Liver (tissue), 9 donors: ENCODE measurements around the gene PLCB2. TPM values are rescaled to one million over a fixed set of nuclear protein-coding genes. Genes with fewer than 3 reads are reported as not detected.

Experiments
- DNase-seq: peaks from one replicate; pipeline ENCODE4 v3.0.0-alpha.2; 2017; ENCODE audit warnings: low spot score
- H3K27ac ChIP-seq, 2 donors: one replicate each; pipeline ENCODE4 v1.7.0; 2013; ENCODE audit warnings: inconsistent platforms in 2 of 2, low read length in 2 of 2, control low read depth in 1 of 2, low read depth in 1 of 2, mild to moderate bottlenecking in 1 of 2
- H3K27me3 ChIP-seq, 4 donors: one replicate each; pipeline versions ENCODE4 v1.6.1 to v1.7.0; 2013; ENCODE audit warnings: low read length in 3 of 4, inconsistent platforms in 1 of 4, mild to moderate bottlenecking in 1 of 4, moderate library complexity in 1 of 4; ENCODE audit not compliant: control insufficient read depth in 4 of 4, insufficient read depth in 4 of 4
- H3K36me3 ChIP-seq, 4 donors: one replicate each; pipeline versions ENCODE4 v1.6.1 to v1.7.0; 2013; ENCODE audit warnings: low read length in 3 of 4, mild to moderate bottlenecking in 3 of 4, low read depth in 1 of 4, moderate library complexity in 1 of 4; ENCODE audit not compliant: control insufficient read depth in 4 of 4, insufficient read depth in 3 of 4
- H3K4me1 ChIP-seq, 4 donors: one replicate each; pipeline versions ENCODE4 v1.6.1 to v1.7.0; 2013; ENCODE audit warnings: low read length in 3 of 4, mild to moderate bottlenecking in 3 of 4, moderate library complexity in 1 of 4; ENCODE audit not compliant: control insufficient read depth in 4 of 4, insufficient read depth in 4 of 4
- H3K4me3 ChIP-seq, 3 donors: one replicate each; pipeline versions ENCODE4 v1.6.1 to v1.7.0; 2013; ENCODE audit warnings: low read length in 3 of 3, control low read depth in 1 of 3, low read depth in 1 of 3, mild to moderate bottlenecking in 1 of 3
- H3K9ac ChIP-seq, 2 donors: one replicate each; pipeline ENCODE4 v1.7.0; 2013; ENCODE audit warnings: low read length in 2 of 2, mild to moderate bottlenecking in 2 of 2, moderate library complexity in 2 of 2, control low read depth in 1 of 2, low read depth in 1 of 2
- H3K9me3 ChIP-seq, 4 donors: one replicate each; pipeline versions ENCODE4 v1.6.1 to v1.7.0; 2013; ENCODE audit warnings: low read length in 3 of 4; ENCODE audit not compliant: control insufficient read depth in 4 of 4
- EGR1 ChIP-seq, 2 donors: IDR thresholded peaks; 2 replicates each; pipeline ENCODE4 v1.6.1; 2016 to 2018; ENCODE audit warnings: antibody characterized with exemption in 2 of 2, low read depth in 2 of 2
- FOXA1 ChIP-seq: IDR thresholded peaks from 2 replicates; pipeline ENCODE4 v1.6.1; 2016; ENCODE audit warnings: antibody characterized with exemption
- FOXA2 ChIP-seq: IDR thresholded peaks from 2 replicates; pipeline ENCODE4 v1.6.1; 2016; ENCODE audit warnings: antibody characterized with exemption
- HNF4G ChIP-seq: IDR thresholded peaks from 2 replicates; pipeline ENCODE4 v1.6.1; 2016; ENCODE audit warnings: antibody characterized with exemption
- JUND ChIP-seq, 2 donors: IDR thresholded peaks; 2 replicates each; pipeline ENCODE4 v1.6.1; 2016; ENCODE audit warnings: antibody characterized with exemption in 2 of 2
- RXRA ChIP-seq, 2 donors: IDR thresholded peaks; 2 replicates each; pipeline ENCODE4 v1.6.1; 2017 to 2018; ENCODE audit warnings: antibody characterized with exemption in 2 of 2, mild to moderate bottlenecking in 1 of 2
- SP1 ChIP-seq: IDR thresholded peaks from 2 replicates; pipeline ENCODE4 v1.6.1; 2018; ENCODE audit warnings: antibody characterized with exemption, mild to moderate bottlenecking
- TAF1 ChIP-seq: conservative IDR thresholded peaks from 2 replicates; pipeline ENCODE4 v1.6.1; 2016; ENCODE audit warnings: antibody characterized with exemption, mild to moderate bottlenecking
- WGBS: extraction: QIAGEN DNeasy Blood & Tissue Kit; methylation state at CpG from one replicate; pipeline ENCODE4 v1.1.7; 2013; 5-methylcytosine and 5-hydroxymethylcytosine counted together
- polyA plus RNA-seq, 2 donors: library from polyadenylated mRNA; stranded (reverse) in 1 of 2; unstranded in 1 of 2; fragments of 200-250 nt in 1 of 2; fragments of >200 nt in 1 of 2; fragmentation: Nextera tagmentation in 1 of 2; extraction: Ambion mirVana in 1 of 2; gene quantifications; one replicate each; pipeline versions ENCODE4 v1.2.1 to v1.2.3, GENCODE V29; 2013 to 2015
- total RNA-seq, 2 donors: library from RNA; depleted of rRNA; stranded (reverse); fragments of >200 nt; gene quantifications; one replicate each; pipeline ENCODE4 v1.2.3, GENCODE V29; 2014
- TF ChIP-seq, protein P1 (sequence below): IDR thresholded peaks from 2 replicates; pipeline ENCODE4 v1.6.1; 2016; ENCODE audit warnings: antibody characterized with exemption
- TF ChIP-seq, protein P2 (sequence below): IDR thresholded peaks from 2 replicates; pipeline ENCODE4 v1.6.1; 2016; ENCODE audit warnings: antibody characterized with exemption, mild to moderate bottlenecking
- TF ChIP-seq, protein P3 (sequence below): fragments of 150-350 bp; IDR thresholded peaks from 2 replicates; pipeline ENCODE4 v1.5.1; 2017; ENCODE audit warnings: improper control_type of control experiment, low read depth, low read length; ENCODE audit not compliant: missing input control
- TF ChIP-seq, protein P4 (sequence below): IDR thresholded peaks from 2 replicates; pipeline ENCODE4 v1.6.1; 2016; ENCODE audit warnings: antibody characterized with exemption
- TF ChIP-seq, protein P5 (sequence below): IDR thresholded peaks from 2 replicates; pipeline ENCODE4 v1.6.1; 2016; ENCODE audit warnings: antibody characterized with exemption
- donor health status: healthy.
- donor health status: healthy.
- donor health status: healthy.
- donor health status: healthy.
- donor health status: healthy.

PLCB2 gene, protein sequence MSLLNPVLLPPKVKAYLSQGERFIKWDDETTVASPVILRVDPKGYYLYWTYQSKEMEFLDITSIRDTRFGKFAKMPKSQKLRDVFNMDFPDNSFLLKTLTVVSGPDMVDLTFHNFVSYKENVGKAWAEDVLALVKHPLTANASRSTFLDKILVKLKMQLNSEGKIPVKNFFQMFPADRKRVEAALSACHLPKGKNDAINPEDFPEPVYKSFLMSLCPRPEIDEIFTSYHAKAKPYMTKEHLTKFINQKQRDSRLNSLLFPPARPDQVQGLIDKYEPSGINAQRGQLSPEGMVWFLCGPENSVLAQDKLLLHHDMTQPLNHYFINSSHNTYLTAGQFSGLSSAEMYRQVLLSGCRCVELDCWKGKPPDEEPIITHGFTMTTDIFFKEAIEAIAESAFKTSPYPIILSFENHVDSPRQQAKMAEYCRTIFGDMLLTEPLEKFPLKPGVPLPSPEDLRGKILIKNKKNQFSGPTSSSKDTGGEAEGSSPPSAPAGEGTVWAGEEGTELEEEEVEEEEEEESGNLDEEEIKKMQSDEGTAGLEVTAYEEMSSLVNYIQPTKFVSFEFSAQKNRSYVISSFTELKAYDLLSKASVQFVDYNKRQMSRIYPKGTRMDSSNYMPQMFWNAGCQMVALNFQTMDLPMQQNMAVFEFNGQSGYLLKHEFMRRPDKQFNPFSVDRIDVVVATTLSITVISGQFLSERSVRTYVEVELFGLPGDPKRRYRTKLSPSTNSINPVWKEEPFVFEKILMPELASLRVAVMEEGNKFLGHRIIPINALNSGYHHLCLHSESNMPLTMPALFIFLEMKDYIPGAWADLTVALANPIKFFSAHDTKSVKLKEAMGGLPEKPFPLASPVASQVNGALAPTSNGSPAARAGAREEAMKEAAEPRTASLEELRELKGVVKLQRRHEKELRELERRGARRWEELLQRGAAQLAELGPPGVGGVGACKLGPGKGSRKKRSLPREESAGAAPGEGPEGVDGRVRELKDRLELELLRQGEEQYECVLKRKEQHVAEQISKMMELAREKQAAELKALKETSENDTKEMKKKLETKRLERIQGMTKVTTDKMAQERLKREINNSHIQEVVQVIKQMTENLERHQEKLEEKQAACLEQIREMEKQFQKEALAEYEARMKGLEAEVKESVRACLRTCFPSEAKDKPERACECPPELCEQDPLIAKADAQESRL
- 10 to 100 TPM; 10.6 to 13.3 TPM for total RNA-seq
- 1 to 10 TPM; 2.1 to 4.7 TPM for polyA plus RNA-seq

DNA sequence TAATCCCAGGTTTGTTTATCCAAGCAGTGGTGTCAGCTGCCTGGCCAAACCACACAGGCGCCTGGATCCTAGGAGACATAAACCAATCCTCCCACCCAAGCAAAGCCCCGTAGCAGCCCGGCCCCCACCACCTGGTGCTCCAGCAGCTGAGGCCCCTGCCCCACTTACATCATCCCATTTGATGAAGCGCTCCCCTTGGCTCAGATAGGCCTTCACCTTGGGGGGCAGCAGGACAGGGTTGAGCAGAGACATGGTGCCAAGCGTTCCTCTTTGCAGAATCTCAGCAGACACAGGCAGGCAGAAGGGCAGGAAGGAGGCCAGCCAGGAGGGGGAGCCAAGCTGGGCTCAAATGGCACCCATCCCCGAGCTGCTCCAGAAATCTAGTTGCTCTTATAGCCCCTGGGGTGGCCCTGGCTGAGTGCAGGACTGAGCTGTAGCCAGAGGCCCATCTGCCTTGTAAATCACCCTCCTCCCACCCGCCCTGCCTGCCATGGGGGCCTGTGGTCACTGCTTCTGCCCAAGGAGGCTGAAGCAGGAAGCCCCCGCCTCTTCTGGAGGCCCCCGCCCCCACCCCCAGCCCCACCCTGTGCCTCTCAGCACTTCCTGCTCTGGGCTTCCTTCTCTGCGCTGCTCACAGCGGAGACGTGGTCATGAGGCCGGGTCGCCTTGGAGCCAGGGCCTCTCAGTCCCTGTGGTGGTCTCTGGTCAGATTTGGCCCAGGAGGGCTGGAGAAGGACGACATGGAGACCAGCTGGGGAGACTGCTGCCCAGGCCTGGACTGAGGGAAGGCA is at the start of gene PLCB2:
PLCB2 (minus strand) TSS at position 515 of the 791 bp plus-strand sequence; CDS start at position 252, 263 bp downstream.
- peak; percentile 43 for DNase-seq

DNA sequence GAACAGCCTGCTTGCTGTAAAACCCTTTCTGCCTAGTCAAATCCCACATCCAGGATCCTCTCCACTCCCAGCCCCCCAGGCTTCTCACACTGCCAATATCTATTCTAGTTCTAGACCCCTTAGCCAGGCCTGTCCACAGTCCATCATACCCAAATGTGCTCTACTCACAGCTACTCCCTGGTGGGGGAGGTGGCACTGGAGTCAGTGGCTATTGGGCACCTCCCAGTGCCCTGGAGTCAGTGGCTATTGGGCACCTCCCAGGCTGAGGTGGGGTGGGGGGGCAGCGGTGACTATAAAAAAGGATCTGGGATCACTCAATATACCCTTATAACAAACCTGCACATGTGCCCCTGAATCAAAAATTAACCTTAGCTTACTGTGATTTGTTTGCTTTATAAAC is 49.5 kb upstream of the PLCB2 start:
- H3K9ac ChIP-seq = no peak overlapping the region
- H3K27ac ChIP-seq = no peak overlapping the region
- 67% methylated on average over 1 of the region's 1 CpG for WGBS
- H3K4me1 ChIP-seq = peaks cover 9 to 31% (median 24%) of the 10 kb centered on the region in 4 donors
- no peak for DNase-seq
- no peaks in the 10 kb centered on the region for H3K27me3 ChIP-seq
- H3K9me3 ChIP-seq = no peaks in the 10 kb centered on the region
- no peaks in the 10 kb centered on the region for H3K36me3 ChIP-seq
- TF ChIP-seq FOXA2 = no peak
- TF ChIP-seq SP1 = no peak
- TF ChIP-seq, protein P1, sequence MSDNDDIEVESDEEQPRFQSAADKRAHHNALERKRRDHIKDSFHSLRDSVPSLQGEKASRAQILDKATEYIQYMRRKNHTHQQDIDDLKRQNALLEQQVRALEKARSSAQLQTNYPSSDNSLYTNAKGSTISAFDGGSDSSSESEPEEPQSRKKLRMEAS = no peak
- TF ChIP-seq JUND (IDR thresholded peaks at IDR 0.05) = no peak
- TF ChIP-seq RXRA (IDR thresholded peaks at IDR 0.05) = no peak
- TF ChIP-seq, protein P2, sequence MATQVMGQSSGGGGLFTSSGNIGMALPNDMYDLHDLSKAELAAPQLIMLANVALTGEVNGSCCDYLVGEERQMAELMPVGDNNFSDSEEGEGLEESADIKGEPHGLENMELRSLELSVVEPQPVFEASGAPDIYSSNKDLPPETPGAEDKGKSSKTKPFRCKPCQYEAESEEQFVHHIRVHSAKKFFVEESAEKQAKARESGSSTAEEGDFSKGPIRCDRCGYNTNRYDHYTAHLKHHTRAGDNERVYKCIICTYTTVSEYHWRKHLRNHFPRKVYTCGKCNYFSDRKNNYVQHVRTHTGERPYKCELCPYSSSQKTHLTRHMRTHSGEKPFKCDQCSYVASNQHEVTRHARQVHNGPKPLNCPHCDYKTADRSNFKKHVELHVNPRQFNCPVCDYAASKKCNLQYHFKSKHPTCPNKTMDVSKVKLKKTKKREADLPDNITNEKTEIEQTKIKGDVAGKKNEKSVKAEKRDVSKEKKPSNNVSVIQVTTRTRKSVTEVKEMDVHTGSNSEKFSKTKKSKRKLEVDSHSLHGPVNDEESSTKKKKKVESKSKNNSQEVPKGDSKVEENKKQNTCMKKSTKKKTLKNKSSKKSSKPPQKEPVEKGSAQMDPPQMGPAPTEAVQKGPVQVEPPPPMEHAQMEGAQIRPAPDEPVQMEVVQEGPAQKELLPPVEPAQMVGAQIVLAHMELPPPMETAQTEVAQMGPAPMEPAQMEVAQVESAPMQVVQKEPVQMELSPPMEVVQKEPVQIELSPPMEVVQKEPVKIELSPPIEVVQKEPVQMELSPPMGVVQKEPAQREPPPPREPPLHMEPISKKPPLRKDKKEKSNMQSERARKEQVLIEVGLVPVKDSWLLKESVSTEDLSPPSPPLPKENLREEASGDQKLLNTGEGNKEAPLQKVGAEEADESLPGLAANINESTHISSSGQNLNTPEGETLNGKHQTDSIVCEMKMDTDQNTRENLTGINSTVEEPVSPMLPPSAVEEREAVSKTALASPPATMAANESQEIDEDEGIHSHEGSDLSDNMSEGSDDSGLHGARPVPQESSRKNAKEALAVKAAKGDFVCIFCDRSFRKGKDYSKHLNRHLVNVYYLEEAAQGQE = no peak
- no peak for TF ChIP-seq TAF1
- TF ChIP-seq, protein P3, sequence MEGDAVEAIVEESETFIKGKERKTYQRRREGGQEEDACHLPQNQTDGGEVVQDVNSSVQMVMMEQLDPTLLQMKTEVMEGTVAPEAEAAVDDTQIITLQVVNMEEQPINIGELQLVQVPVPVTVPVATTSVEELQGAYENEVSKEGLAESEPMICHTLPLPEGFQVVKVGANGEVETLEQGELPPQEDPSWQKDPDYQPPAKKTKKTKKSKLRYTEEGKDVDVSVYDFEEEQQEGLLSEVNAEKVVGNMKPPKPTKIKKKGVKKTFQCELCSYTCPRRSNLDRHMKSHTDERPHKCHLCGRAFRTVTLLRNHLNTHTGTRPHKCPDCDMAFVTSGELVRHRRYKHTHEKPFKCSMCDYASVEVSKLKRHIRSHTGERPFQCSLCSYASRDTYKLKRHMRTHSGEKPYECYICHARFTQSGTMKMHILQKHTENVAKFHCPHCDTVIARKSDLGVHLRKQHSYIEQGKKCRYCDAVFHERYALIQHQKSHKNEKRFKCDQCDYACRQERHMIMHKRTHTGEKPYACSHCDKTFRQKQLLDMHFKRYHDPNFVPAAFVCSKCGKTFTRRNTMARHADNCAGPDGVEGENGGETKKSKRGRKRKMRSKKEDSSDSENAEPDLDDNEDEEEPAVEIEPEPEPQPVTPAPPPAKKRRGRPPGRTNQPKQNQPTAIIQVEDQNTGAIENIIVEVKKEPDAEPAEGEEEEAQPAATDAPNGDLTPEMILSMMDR = no peak
- TF ChIP-seq, protein P4, sequence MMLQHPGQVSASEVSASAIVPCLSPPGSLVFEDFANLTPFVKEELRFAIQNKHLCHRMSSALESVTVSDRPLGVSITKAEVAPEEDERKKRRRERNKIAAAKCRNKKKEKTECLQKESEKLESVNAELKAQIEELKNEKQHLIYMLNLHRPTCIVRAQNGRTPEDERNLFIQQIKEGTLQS = no peak
- no peak for TF ChIP-seq HNF4G
- no peak for TF ChIP-seq FOXA1
- TF ChIP-seq EGR1 (IDR thresholded peaks at IDR 0.05; ENCODE audit: low read depth in 2 of 2) = no peak
- TF ChIP-seq, protein P5, sequence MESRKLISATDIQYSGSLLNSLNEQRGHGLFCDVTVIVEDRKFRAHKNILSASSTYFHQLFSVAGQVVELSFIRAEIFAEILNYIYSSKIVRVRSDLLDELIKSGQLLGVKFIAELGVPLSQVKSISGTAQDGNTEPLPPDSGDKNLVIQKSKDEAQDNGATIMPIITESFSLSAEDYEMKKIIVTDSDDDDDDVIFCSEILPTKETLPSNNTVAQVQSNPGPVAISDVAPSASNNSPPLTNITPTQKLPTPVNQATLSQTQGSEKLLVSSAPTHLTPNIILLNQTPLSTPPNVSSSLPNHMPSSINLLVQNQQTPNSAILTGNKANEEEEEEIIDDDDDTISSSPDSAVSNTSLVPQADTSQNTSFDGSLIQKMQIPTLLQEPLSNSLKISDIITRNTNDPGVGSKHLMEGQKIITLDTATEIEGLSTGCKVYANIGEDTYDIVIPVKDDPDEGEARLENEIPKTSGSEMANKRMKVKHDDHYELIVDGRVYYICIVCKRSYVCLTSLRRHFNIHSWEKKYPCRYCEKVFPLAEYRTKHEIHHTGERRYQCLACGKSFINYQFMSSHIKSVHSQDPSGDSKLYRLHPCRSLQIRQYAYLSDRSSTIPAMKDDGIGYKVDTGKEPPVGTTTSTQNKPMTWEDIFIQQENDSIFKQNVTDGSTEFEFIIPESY = no peak
- H3K4me3 ChIP-seq = no peak overlapping the region

More for the DNA sequence above, at the start of gene PLCB2:
- WGBS = 57% methylated on average over 15 of the region's 15 CpGs
- no peaks in the 10 kb centered on the region for H3K9me3 ChIP-seq
- TF ChIP-seq HNF4G = no peak
- no peak for TF ChIP-seq FOXA2
- peak within 1 kb of the TSS in 1 of 2 donors; percentile 66 for H3K9ac ChIP-seq
- peak within 1 kb of the TSS; percentile 25 to 45 (median 36) for H3K4me3 ChIP-seq
- no peaks in the 10 kb centered on the region for H3K36me3 ChIP-seq
- peak within 1 kb of the TSS; percentile 32 to 75 for H3K27ac ChIP-seq
- H3K27me3 ChIP-seq = no peaks in the 10 kb centered on the region
- H3K4me1 ChIP-seq = peaks cover 0 to 7% (median 2%) of the 10 kb centered on the region in 4 donors
